Measurements from ENCODE around the gene TMEM178B. TPM values are rescaled to one million over a fixed set of nuclear protein-coding genes. Genes with fewer than 3 reads are reported as not detected.

The TMEM178B gene
- total RNA-seq, 4 donors from 2014 or later: 1.3 to 1.8 (median 1.5) TPM

DNA sequence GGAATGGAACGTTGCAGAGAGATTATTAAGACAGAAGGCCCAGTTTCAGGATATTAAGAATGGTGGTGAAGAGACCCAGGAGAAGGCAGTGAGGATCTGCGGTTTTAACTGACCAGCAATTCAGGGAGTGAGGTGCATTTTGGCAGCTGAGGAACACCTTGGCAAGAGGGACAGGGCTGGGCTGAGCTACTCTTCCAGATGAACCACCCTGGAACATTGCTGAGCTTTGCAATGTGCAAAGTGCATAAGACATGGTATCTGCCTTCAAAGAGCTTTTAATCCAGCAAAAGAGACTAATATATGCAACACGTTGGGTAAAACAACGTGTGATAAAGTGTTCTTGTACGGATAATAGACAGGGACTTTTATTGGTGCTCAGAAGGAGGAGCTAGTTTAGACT is 296.3 kb downstream of the TMEM178B start:
- TF ChIP-seq CTCF (IDR thresholded peaks at IDR 0.05 in 4 of 5, conservative IDR thresholded peaks at IDR 0.05 in 1 of 5) (no peak), POLR2A (IDR thresholded peaks at IDR 0.05) (no peak)

DNA sequence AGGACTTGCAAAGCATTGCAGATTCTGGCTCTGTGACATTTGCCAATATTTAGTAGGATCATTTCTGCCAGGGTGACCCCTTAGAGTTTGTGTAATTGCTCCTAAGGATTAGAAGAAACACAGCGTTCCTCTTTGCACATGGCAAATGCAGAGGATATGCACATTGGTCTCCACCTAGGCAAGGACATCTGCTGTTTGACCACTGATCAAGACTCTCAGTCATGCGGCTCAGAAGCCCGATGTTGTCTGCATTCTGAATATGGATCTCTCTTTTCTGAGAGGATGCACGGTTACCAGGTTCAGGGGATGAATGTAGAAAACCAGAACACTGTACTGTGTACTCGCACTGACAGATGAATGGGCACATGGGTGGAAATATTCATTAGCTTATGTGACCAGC is 296.8 kb downstream of the TMEM178B start:
- TF ChIP-seq CTCF (IDR thresholded peaks at IDR 0.05 in 4 of 5, conservative IDR thresholded peaks at IDR 0.05 in 1 of 5) (no peak), POLR2A (IDR thresholded peaks at IDR 0.05) (no peak)
- peaks cover 17 to 22% of the 10 kb centered on the region in 2 donors for H3K4me1 ChIP-seq
- no peaks in the 10 kb centered on the region for H3K9me3 ChIP-seq
- DNase-seq (no peak), ATAC-seq (no peak)
- no peak overlapping the region for H3K27ac ChIP-seq
- no peaks in the 10 kb centered on the region for H3K36me3 ChIP-seq
- H3K27me3 ChIP-seq: no peaks in the 10 kb centered on the region
- H3K4me3 ChIP-seq: no peak overlapping the region
- in situ Hi-C loops (cut with MboI; ENCODE audit: low sequenced_read_pairs in 4 of 4) (no loop called here), intact Hi-C loops (cut with DNase I; ENCODE audit: low total_unique reads) (no loop called here)

More for the DNA sequence above, 296.3 kb downstream of the TMEM178B start:
- no peak overlapping the region for H3K4me3 ChIP-seq
- no peaks in the 10 kb centered on the region for H3K9me3 ChIP-seq
- ATAC-seq (peak; percentile 20 to 34), DNase-seq (peak in 1 of 2 donors; percentile 14)
- H3K27me3 ChIP-seq: no peaks in the 10 kb centered on the region
- peaks cover 19 to 27% of the 10 kb centered on the region in 2 donors for H3K4me1 ChIP-seq
- intact Hi-C loops (cut with DNase I; ENCODE audit: low total_unique reads): no loop called here
- H3K36me3 ChIP-seq: no peaks in the 10 kb centered on the region
- peak overlapping the region in 2 of 4 donors; percentile 50 to 67 for H3K27ac ChIP-seq
- in situ Hi-C loops (cut with MboI; ENCODE audit: low sequenced_read_pairs in 4 of 4): no loop called here

- intact Hi-C loops (cut with DNase I; ENCODE audit: low total_unique reads) (no loop called here), in situ Hi-C loops (cut with MboI; ENCODE audit: low sequenced_read_pairs in 4 of 4) (no loop called here)
- DNase-seq: no peak
- Histone ChIP-seq H3K9me3 (no peaks in the 10 kb centered on the region), H3K4me1 (peaks cover 6 to 8% of the 10 kb centered on the region in 2 donors), H3K36me3 (no peaks in the 10 kb centered on the region), H3K4me3 (no peak overlapping the region), H3K27me3 (no peaks in the 10 kb centered on the region), H3K27ac (no peak overlapping the region)
- no peak for TF ChIP-seq POLR2A (IDR thresholded peaks at IDR 0.05)
- no peak for TF ChIP-seq CTCF (IDR thresholded peaks at IDR 0.05 in 4 of 5, conservative IDR thresholded peaks at IDR 0.05 in 1 of 5)
- no peak for ATAC-seq
Measured at GRCh38 chr7:141374425-141374824, 300.6 kb downstream of the TMEM178B start.

DNA sequence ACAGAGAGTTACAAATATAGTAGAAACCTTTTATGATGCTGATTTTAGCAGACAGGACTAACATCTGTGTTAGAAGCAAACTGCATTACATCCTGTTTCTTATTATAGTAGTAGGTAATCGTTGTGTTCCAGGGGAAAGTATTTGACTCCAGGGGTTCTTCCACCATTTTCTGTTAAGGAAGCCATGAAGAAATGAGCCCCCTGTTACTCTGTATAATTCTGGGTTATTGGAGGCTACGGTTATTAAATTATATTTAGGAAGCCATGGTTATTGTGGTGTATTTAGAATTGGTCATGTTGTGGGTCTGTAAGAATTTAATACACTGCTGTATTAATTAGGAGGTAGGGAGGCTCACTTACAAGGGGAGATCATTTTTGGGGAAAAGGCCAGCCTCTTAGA is 301.6 kb downstream of the TMEM178B start:
- Histone ChIP-seq H3K9me3 (no peaks in the 10 kb centered on the region), H3K4me1 (no peaks in the 10 kb centered on the region), H3K27me3 (no peaks in the 10 kb centered on the region), H3K27ac (no peak overlapping the region), H3K36me3 (no peaks in the 10 kb centered on the region), H3K4me3 (no peak overlapping the region)
- intact Hi-C loops (cut with DNase I; ENCODE audit: low total_unique reads): no loop called here
- ATAC-seq: no peak
- DNase-seq: no peak
- TF ChIP-seq POLR2A (IDR thresholded peaks at IDR 0.05) (no peak), CTCF (IDR thresholded peaks at IDR 0.05 in 4 of 5, conservative IDR thresholded peaks at IDR 0.05 in 1 of 5) (no peak)
- in situ Hi-C loops (cut with MboI; ENCODE audit: low sequenced_read_pairs in 4 of 4): no loop called here

DNA sequence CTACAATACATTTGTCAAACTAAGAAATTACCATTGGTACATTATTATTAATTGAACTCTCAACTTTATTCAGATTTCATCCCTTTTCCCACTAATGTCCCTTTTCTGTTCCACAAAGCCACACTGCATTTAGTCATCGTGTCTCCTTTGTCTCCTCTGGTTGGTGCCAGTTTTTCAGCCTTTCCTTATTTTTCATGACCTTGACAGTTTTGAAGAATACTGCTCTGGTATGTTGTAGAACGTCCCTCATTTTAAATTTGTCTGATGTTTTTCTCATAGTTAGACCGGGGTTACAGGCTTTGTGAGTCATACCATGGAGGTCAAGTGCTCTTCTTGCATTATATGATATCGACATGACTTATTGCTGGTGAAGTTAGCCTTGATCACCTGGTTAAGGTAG is 304.0 kb downstream of the TMEM178B start:
- intact Hi-C loops (cut with DNase I; ENCODE audit: low total_unique reads): no loop called here
- no peak for DNase-seq
- ATAC-seq: no peak

More for the DNA sequence above, 304.0 kb downstream of the TMEM178B start:
- no peaks in the 10 kb centered on the region for H3K4me1 ChIP-seq
- no peak overlapping the region for H3K4me3 ChIP-seq
- H3K36me3 ChIP-seq: no peaks in the 10 kb centered on the region
- no peak overlapping the region for H3K27ac ChIP-seq
- no peaks in the 10 kb centered on the region for H3K27me3 ChIP-seq
- in situ Hi-C loops (cut with MboI; ENCODE audit: low sequenced_read_pairs in 4 of 4): no loop called here
- no peaks in the 10 kb centered on the region for H3K9me3 ChIP-seq
- TF ChIP-seq POLR2A (IDR thresholded peaks at IDR 0.05) (no peak), CTCF (IDR thresholded peaks at IDR 0.05 in 4 of 5, conservative IDR thresholded peaks at IDR 0.05 in 1 of 5) (no peak)
